OCI-LY3 (cell line): Measurements from ENCODE around the gene THOP1.

ENCODE experiments used
- H2AFZ ChIP-seq: fragments of 200-600, 300-600 bp; shearing (Covaris generic); 2 replicates; pipeline ENCODE4 v1.6.0; 2014; ENCODE audit warnings: antibody characterized with exemption, low read depth, low read length
- H3K27ac ChIP-seq: fragments of 200-600, 300-600 bp; sonication (generic); 2 replicates; pipeline ENCODE4 v1.5.1; 2014; ENCODE audit warnings: mild to moderate bottlenecking, low read length, moderate library complexity, mixed read lengths
- H3K27me3 ChIP-seq: fragments of 200-600, 300-600 bp; sonication (generic); 2 replicates; pipeline ENCODE4 v1.6.1; 2014; ENCODE audit warnings: low read depth, low read length, mixed read lengths
- H3K36me3 ChIP-seq: fragments of 200-600, 300-600 bp; sonication (generic); replicated peaks from 2 replicates; pipeline ENCODE3; 2014; ENCODE audit warnings: low read depth, low read length, mixed read lengths
- H3K4me1 ChIP-seq: fragments of 300-600, 200-600 bp; sonication (generic); 2 replicates; pipeline ENCODE4 v1.6.1; 2014; ENCODE audit warnings: low read length, mixed read lengths
- H3K4me2 ChIP-seq: fragments of 200-600, 300-600 bp; sonication (generic); 2 replicates; pipeline ENCODE4 v1.6.1; 2014; ENCODE audit warnings: low read length, mixed read lengths
- H3K4me3 ChIP-seq: fragments of 300-600, 200-600 bp; sonication (generic); 2 replicates; pipeline ENCODE4 v1.5.1; 2014; ENCODE audit warnings: antibody characterized with exemption, mild to moderate bottlenecking, low read length, moderate library complexity
- H3K79me2 ChIP-seq: fragments of 300-600, 200-600 bp; shearing (Covaris generic); 2 replicates; pipeline ENCODE4 v1.6.1; 2014; ENCODE audit warnings: mild to moderate bottlenecking, low read length, mixed read lengths
- H3K9ac ChIP-seq: fragments of 300-600, 200-600 bp; shearing (Covaris generic); 2 replicates; pipeline ENCODE4 v1.6.0; 2014; ENCODE audit warnings: mild to moderate bottlenecking, low read length, moderate library complexity
- H3K9me3 ChIP-seq: fragments of 200-600, 300-600 bp; shearing (Covaris generic); 2 replicates; pipeline ENCODE4 v1.6.1; 2014; ENCODE audit warnings: low read length, mixed read lengths; ENCODE audit not compliant: insufficient read depth
- H4K20me1 ChIP-seq: fragments of 200-600, 300-600 bp; sonication (generic); 2 replicates; pipeline ENCODE4 v1.6.1; 2016; ENCODE audit warnings: low read length, mixed read lengths; ENCODE audit not compliant: insufficient read depth
- CTCF ChIP-seq: fragments of 200-600, 300-600 bp; sonication (generic); IDR thresholded peaks from 2 replicates; pipeline ENCODE4 v1.5.1; 2014; ENCODE audit warnings: antibody characterized with exemption, low read length, low read depth
- EZH2phosphoT487 ChIP-seq: fragments of 200-600 bp; shearing (Covaris generic); IDR thresholded peaks from 2 replicates; pipeline ENCODE4 v1.6.1; 2018; ENCODE audit warnings: antibody characterized with exemption, mixed run types, low read depth

Gene THOP1

GRCh38 chr19:2827840-2828489 lies 42.7 kb downstream of the THOP1 start:
- Histone ChIP-seq H3K9me3 (peaks cover 22% of the 10 kb centered on the region; the same call in 1 of the 2 replicates), H3K27ac (no peak overlapping the region), H3K4me3 (no peak overlapping the region), H3K36me3 (peaks cover 29% of the 10 kb centered on the region), H3K27me3 (no peaks in the 10 kb centered on the region), H3K4me2 (no peak overlapping the region), H3K4me1 (no peaks in the 10 kb centered on the region), H4K20me1 (no peaks in the 10 kb centered on the region), H3K9ac (no peak overlapping the region), H3K79me2 (no peaks in the 10 kb centered on the region), H2AFZ (no peak overlapping the region)
- no peak for TF ChIP-seq EZH2phosphoT487
- no peak for TF ChIP-seq CTCF

- Histone ChIP-seq H3K27me3 (no peaks in the 10 kb centered on the region), H3K9ac (no peak overlapping the region), H3K4me1 (no peaks in the 10 kb centered on the region), H3K4me3 (no peak overlapping the region), H3K9me3 (peaks cover 39% of the 10 kb centered on the region), H4K20me1 (no peaks in the 10 kb centered on the region), H3K36me3 (peaks cover 38% of the 10 kb centered on the region), H2AFZ (no peak overlapping the region), H3K27ac (no peak overlapping the region), H3K79me2 (no peaks in the 10 kb centered on the region), H3K4me2 (no peak overlapping the region)
- TF ChIP-seq CTCF (no peak), EZH2phosphoT487 (no peak)
These were observed 49.1 kb downstream of the THOP1 start for GRCh38 chr19:2834294-2834871.

- Histone ChIP-seq H3K4me2 (no peak overlapping the region), H3K9me3 (peaks cover 34% of the 10 kb centered on the region), H3K36me3 (peaks cover 32% of the 10 kb centered on the region), H3K79me2 (peaks cover 7% of the 10 kb centered on the region), H3K9ac (no peak overlapping the region), H4K20me1 (no peaks in the 10 kb centered on the region), H3K27me3 (no peaks in the 10 kb centered on the region), H2AFZ (no peak overlapping the region), H3K4me3 (no peak overlapping the region), H3K27ac (no peak overlapping the region), H3K4me1 (peaks cover 5% of the 10 kb centered on the region)
- TF ChIP-seq CTCF = no peak
- TF ChIP-seq EZH2phosphoT487 = no peak
These were observed 52.1 kb downstream of the THOP1 start for GRCh38 chr19:2837430-2837829.

GRCh38 chr19:2840794-2841791 lies 55.8 kb downstream of the THOP1 start, which contains the start of gene ZNF555:
ZNF555 (plus strand) TSS chr19:2841475; CDS start chr19:2841573, 98 bp downstream.
- Histone ChIP-seq H3K9me3 (peaks cover 7% of the 10 kb centered on the region), H4K20me1 (no peaks in the 10 kb centered on the region), H3K27ac (peak within 1 kb of the TSS; percentile 73), H3K4me1 (peaks cover 9% of the 10 kb centered on the region), H2AFZ (peak within 1 kb of the TSS; percentile 86), H3K4me2 (peak within 1 kb of the TSS; percentile 99), H3K9ac (peak within 1 kb of the TSS; percentile 88), H3K79me2 (peaks cover 9% of the 10 kb centered on the region), H3K27me3 (no peaks in the 10 kb centered on the region), H3K36me3 (peaks cover 21% of the 10 kb centered on the region), H3K4me3 (peak within 1 kb of the TSS; percentile 84)
- TF ChIP-seq EZH2phosphoT487 (no peak), CTCF (peak; percentile 40)
